Suppressor macrophage treated with lipopolysaccharide for 1 hour (primary cell): ENCODE measurements around the gene TMEM163.
A peak's percentile ranks its signal among the peaks of the same experiment; 100 is the strongest.
"Not testable (repeated sequence)": the region's sequence is repeated elsewhere in the genome, so short reads cannot be mapped to it uniquely, and the experiment has no call there.

Experiments used
- DNase-seq, 3 donors: peaks; one replicate each; pipeline ENCODE4 v3.0.0-alpha.2; 2020 to 2022

The TMEM163 gene

GRCh38 chr2:134512734-134513464 is 205.9 kb downstream of the TMEM163 start:
- no peak for DNase-seq

- DNase-seq: no peak
These were observed 210.4 kb downstream of the TMEM163 start for GRCh38 chr2:134508391-134508790.

GRCh38 chr2:134507697-134508096 is 211.1 kb downstream of the TMEM163 start:
- DNase-seq: no peak

- not testable (repeated sequence) for DNase-seq
These were observed 211.6 kb downstream of the TMEM163 start for GRCh38 chr2:134507159-134507558.

GRCh38 chr2:134505446-134505845 is 213.4 kb downstream of the TMEM163 start:
- DNase-seq: no peak

- no peak for DNase-seq
These were observed 214.0 kb downstream of the TMEM163 start for GRCh38 chr2:134504586-134505336.

GRCh38 chr2:134502104-134502503 is 216.7 kb downstream of the TMEM163 start:
- no peak for DNase-seq

- no peak for DNase-seq
These were observed 217.2 kb downstream of the TMEM163 start for GRCh38 chr2:134501476-134502091.

GRCh38 chr2:134500211-134500935 is 218.4 kb downstream of the TMEM163 start:
- DNase-seq: no peak

GRCh38 chr2:134499307-134499926 is 219.4 kb downstream of the TMEM163 start:
- no peak for DNase-seq

GRCh38 chr2:134498654-134499053 is 220.1 kb downstream of the TMEM163 start:
- no peak for DNase-seq

GRCh38 chr2:134493797-134494196 is 225.0 kb downstream of the TMEM163 start:
- no peak for DNase-seq

GRCh38 chr2:134491771-134492441 is 226.9 kb downstream of the TMEM163 start:
- no peak for DNase-seq

GRCh38 chr2:134491022-134491421 is 227.8 kb downstream of the TMEM163 start:
- DNase-seq: no peak

GRCh38 chr2:134490559-134490958 is 228.2 kb downstream of the TMEM163 start:
- no peak for DNase-seq

GRCh38 chr2:134489732-134490384 is 228.9 kb downstream of the TMEM163 start:
- DNase-seq: no peak

GRCh38 chr2:134482766-134483340 is 235.9 kb downstream of the TMEM163 start:
- DNase-seq: no peak

GRCh38 chr2:134482131-134482723 is 236.6 kb downstream of the TMEM163 start:
- DNase-seq: peak in 2 of 3 donors; percentile 7 to 36

- no peak for DNase-seq
These were observed 239.0 kb downstream of the TMEM163 start for GRCh38 chr2:134479696-134480330.

GRCh38 chr2:134476982-134477381 is 241.8 kb downstream of the TMEM163 start:
- DNase-seq: not testable (repeated sequence)
